Endothelial cell of umbilical vein (primary cell): Measurements from ENCODE around the gene PTPN12. TPM values are rescaled to one million over a fixed set of nuclear protein-coding genes. Genes with fewer than 3 reads are reported as not detected.

Experiments
- BruUV-seq: library from RNA; stranded (reverse); fragments of 400-500 nt; replicated peaks from 2 replicates; lab custom pipeline; 2021; lab: Mats Ljungman, UMichigan
- CTCF ChIA-PET: fragments of 300-600, 350-600 bp; sonication (Branson Sonifier 250); formaldehyde crosslinking; loops from one replicate; lab custom pipeline; 2021; ENCODE audit warnings: antibody characterized with exemption, inconsistent platforms; lab: Charles Lee
- POLR2A ChIA-PET: fragments of 300-600, 350-600 bp; sonication (Branson Sonifier 250); formaldehyde crosslinking; loops from one replicate; lab custom pipeline; 2021; ENCODE audit warnings: antibody characterized with exemption, inconsistent platforms; lab: Charles Lee
- DNase-seq: peaks from one replicate; pipeline ENCODE4 v3.0.0-alpha.2; 2011; ENCODE audit warnings: low read depth, low spot score
- FAIRE-seq: peaks from 2 replicates; lab custom pipeline; 2011; peaks lifted over from hg19 to GRCh38; lab: Jason Lieb, UNC
- H2AFZ ChIP-seq: 2 replicates; pipeline ENCODE4 v1.6.0; 2012; ENCODE audit warnings: low read depth, low read length, control low read depth, inconsistent platforms
- H3K27ac ChIP-seq: 2 replicates; pipeline ENCODE4 v1.5.1; 2011; ENCODE audit warnings: low read depth, mild to moderate bottlenecking, control low read depth, low read length, moderate library complexity; ENCODE audit not compliant: insufficient read depth
- H3K27me3 ChIP-seq, 2 experiments: 2 replicates each; pipeline versions ENCODE4 v1.6.0 to v1.6.1; 2011; ENCODE audit warnings: low read length in 2 of 2, mixed read lengths in 1 of 2; ENCODE audit not compliant: control insufficient read depth in 2 of 2, insufficient read depth in 2 of 2
- H3K36me3 ChIP-seq, 2 experiments: 2 replicates in 1 of 2; 3 replicates in 1 of 2; pipeline ENCODE4 v1.5.1; 2011; ENCODE audit warnings: low read length in 2 of 2, mild to moderate bottlenecking in 1 of 2, moderate library complexity in 1 of 2; ENCODE audit not compliant: control insufficient read depth in 2 of 2, insufficient read depth in 2 of 2; ENCODE audit errors: extremely low read depth in 1 of 2
- H3K4me1 ChIP-seq: 3 replicates; pipeline ENCODE4 v1.5.1; 2011; ENCODE audit warnings: mild to moderate bottlenecking, low read length; ENCODE audit not compliant: control insufficient read depth, insufficient read depth; ENCODE audit errors: extremely low read depth
- H3K4me2 ChIP-seq: 2 replicates; pipeline ENCODE4 v1.6.1; 2011; ENCODE audit warnings: low read length, control low read depth, mixed read lengths; ENCODE audit not compliant: insufficient read depth
- H3K4me3 ChIP-seq, 3 experiments: fragments of 200-600 bp in 1 of 3; sonication (generic), shearing (Covaris generic) in 1 of 3; replicated peaks in 1 of 3; 2 replicates each; pipeline ENCODE4 v1.5.1; 2011 to 2016; ENCODE audit warnings: control low read depth in 3 of 3, low read length in 3 of 3, mild to moderate bottlenecking in 2 of 3, inconsistent platforms in 1 of 3, low read depth in 1 of 3, moderate library complexity in 1 of 3; ENCODE audit not compliant: insufficient read depth in 1 of 3
- H3K79me2 ChIP-seq: 2 replicates; pipeline ENCODE4 v1.6.0; 2012; ENCODE audit warnings: low read length, inconsistent platforms; ENCODE audit not compliant: control insufficient read depth, insufficient read depth
- H3K9ac ChIP-seq: replicated peaks from 2 replicates; pipeline ENCODE3; 2011; ENCODE audit warnings: low read length, control low read depth; ENCODE audit not compliant: insufficient read depth; ENCODE audit errors: extremely low read depth
- H3K9me1 ChIP-seq: replicated peaks from 3 replicates; pipeline ENCODE4 v1.6.0; 2011; ENCODE audit warnings: mild to moderate bottlenecking, low read length; ENCODE audit not compliant: control insufficient read depth, insufficient read depth; ENCODE audit errors: extremely low read depth
- H3K9me3 ChIP-seq: replicated peaks from 2 replicates; pipeline ENCODE4 v1.5.1; 2012; ENCODE audit warnings: low read length, inconsistent platforms; ENCODE audit not compliant: control insufficient read depth, insufficient read depth
- H4K20me1 ChIP-seq: replicated peaks from 2 replicates; pipeline ENCODE3; 2011; ENCODE audit warnings: mild to moderate bottlenecking, low read length; ENCODE audit not compliant: control insufficient read depth, insufficient read depth; ENCODE audit errors: extremely low read depth
- CTCF ChIP-seq, 2 donors: IDR thresholded peaks; 1 replicate in 1 of 2; 2 replicates in 1 of 2; pipeline ENCODE4 v1.5.1; 2011; ENCODE audit warnings: low read length in 2 of 2, mild to moderate bottlenecking in 2 of 2, moderate library complexity in 2 of 2, control low read depth in 1 of 2, inconsistent platforms in 1 of 2, low read depth in 1 of 2; ENCODE audit not compliant: insufficient read depth in 1 of 2; ENCODE audit errors: extremely low read depth in 1 of 2
- EZH2 ChIP-seq: IDR thresholded peaks from 2 replicates; pipeline ENCODE4 v1.6.1; 2012; ENCODE audit warnings: borderline replicate concordance, low read depth, mild to moderate bottlenecking, moderate library complexity, low read length, inconsistent platforms; ENCODE audit not compliant: severe bottlenecking
- FOS ChIP-seq: IDR thresholded peaks from 2 replicates; pipeline ENCODE4 v1.6.1; 2011; ENCODE audit warnings: mild to moderate bottlenecking, low read length, moderate library complexity, borderline replicate concordance; ENCODE audit not compliant: insufficient read depth
- GATA2 ChIP-seq: IDR thresholded peaks from 2 replicates; pipeline ENCODE4 v1.7.0; 2011; ENCODE audit warnings: low read depth, mild to moderate bottlenecking, moderate library complexity, mixed read lengths, low read length; ENCODE audit not compliant: insufficient read length, insufficient read depth
- JUN ChIP-seq: IDR thresholded peaks from 2 replicates; pipeline ENCODE4 v1.6.1; 2011; ENCODE audit warnings: borderline replicate concordance, low read depth; ENCODE audit not compliant: insufficient read length, insufficient read depth
- MAX ChIP-seq: IDR thresholded peaks from 2 replicates; pipeline ENCODE4 v1.6.1; 2011; ENCODE audit not compliant: insufficient read depth, insufficient read length
- MYC ChIP-seq: IDR thresholded peaks from one replicate; pipeline ENCODE4 v1.6.1; 2011; ENCODE audit warnings: mild to moderate bottlenecking, low read depth, low read length
- POLR2A ChIP-seq: IDR thresholded peaks from 2 replicates; pipeline ENCODE4 v1.6.1; 2012; ENCODE audit warnings: low read depth, mild to moderate bottlenecking, control low read depth, low read length
- POLR2AphosphoS5 ChIP-seq: IDR thresholded peaks from 2 replicates; pipeline ENCODE4 v1.6.1; 2012; ENCODE audit warnings: low read depth, mild to moderate bottlenecking, control low read depth, low read length, moderate library complexity; ENCODE audit not compliant: insufficient read depth
- dilution Hi-C: fragments of 300-500 bp; cut with MboI; formaldehyde crosslinking; loops from one replicate; pipeline ENCODE4 v1.15.0; 2019; ENCODE audit warnings: low sequenced_read_pairs; ENCODE audit not compliant: extremely low pct_ligation_motif_present
- intact Hi-C: fragments of 100-400 bp; cut with micrococcal nuclease; formaldehyde crosslinking; loops from one replicate; pipeline ENCODE4 v1.10.0; 2022
- polyA plus RNA-seq, 4 experiments: library from polyadenylated mRNA; depleted of rRNA in 3 of 4; stranded (reverse) in 3 of 4; unstranded in 1 of 4; fragments of >200 nt; gene quantifications; 2 replicates each; pipeline versions ENCODE4 v1.2.1 to v1.2.3, GENCODE V29; 2011 to 2012; ENCODE audit warnings: missing spikeins in 1 of 4
- total RNA-seq: library from RNA; stranded (reverse); gene quantifications from 2 replicates; pipeline ENCODE4 v1.2.3, GENCODE V29; 2021

The PTPN12 gene
- total and polyA plus RNA-seq, 2 donors (not counting 3 experiments of a cell fraction or from before 2014, with no cell fraction given), result 30.6 to 137 TPM

- FAIRE-seq (no peak), DNase-seq (no peak)
- Histone ChIP-seq H3K4me2 (no peak overlapping the region), H3K27me3 (no peaks in the 10 kb centered on the region), H3K9ac (no peak overlapping the region), H4K20me1 (no peaks in the 10 kb centered on the region), H3K4me1 (no peaks in the 10 kb centered on the region), H3K36me3 (peaks cover 12 to 34% of the 10 kb centered on the region in 2 experiments), H3K27ac (no peak overlapping the region), H3K9me1 (no peaks in the 10 kb centered on the region), H3K4me3 (no peak overlapping the region), H2AFZ (no peak overlapping the region), H3K79me2 (peaks cover 24% of the 10 kb centered on the region), H3K9me3 (no peaks in the 10 kb centered on the region)
- ChIA-PET CTCF (no interaction called here), POLR2A (no interaction called here)
- TF ChIP-seq JUN (no peak), MYC (no peak), CTCF (IDR thresholded peaks at IDR 0.05; ENCODE audit: extremely low read depth in 1 of 2, insufficient read depth in 1 of 2, low read depth in 1 of 2, low read length in 2 of 2) (no peak), GATA2 (no peak), POLR2A (no peak), MAX (no peak), EZH2 (no peak), POLR2AphosphoS5 (no peak), FOS (no peak)
- no TSS peak for BruUV-seq
- intact Hi-C loops (no loop called here), dilution Hi-C loops (no loop called here)
Measured at GRCh38 chr7:77627309-77627676, 90.2 kb downstream of the PTPN12 start.
